Left ventricle myocardium inferior (tissue), 1 donor: Measurements from ENCODE around the gene WDR11. TPM values are rescaled to one million over a fixed set of nuclear protein-coding genes. Genes with fewer than 3 reads are reported as not detected.

Experiments used
- DNase-seq: peaks from one replicate; pipeline ENCODE4 v3.0.0-alpha.2; 2020
- H3K27ac ChIP-seq: fragments of 200-600 bp; replicated peaks from 2 replicates; pipeline ENCODE4 v1.8.0; 2021
- H3K27me3 ChIP-seq: fragments of 200-600 bp; 2 replicates; pipeline ENCODE4 v1.8.0; 2021; ENCODE audit warnings: low read depth
- H3K36me3 ChIP-seq: fragments of 200-600 bp; 2 replicates; pipeline ENCODE4 v1.8.0; 2021
- H3K4me1 ChIP-seq: fragments of 200-600 bp; 2 replicates; pipeline ENCODE4 v1.8.0; 2021
- H3K4me3 ChIP-seq: fragments of 200-600 bp; 2 replicates; pipeline ENCODE4 v1.8.0; 2021; ENCODE audit warnings: mild to moderate bottlenecking, moderate library complexity
- H3K9me3 ChIP-seq: fragments of 200-600 bp; replicated peaks from 2 replicates; pipeline ENCODE4 v1.8.0; 2021
- CTCF ChIP-seq: fragments of 200-600 bp; IDR thresholded peaks from 2 replicates; pipeline ENCODE4 v1.8.0; 2021; ENCODE audit warnings: antibody characterized with exemption, mild to moderate bottlenecking, borderline replicate concordance
- intact Hi-C: fragments of 100-400 bp; cut with micrococcal nuclease; formaldehyde crosslinking; loops from one replicate; pipeline ENCODE4 v1.11.0; 2022
- total RNA-seq: library from RNA; stranded (reverse); fragmentation: NEBNext Ultra II Directional; extraction: Animal tissue kit (Norgen Biotek cat#: 25700); gene quantifications from one replicate; pipeline ENCODE4 v1.2.1, GENCODE V29; 2021
- donor health status: DM: no; HTN: yes; CAD: no; lungs with severe emphysema.

The WDR11 gene
- total RNA-seq, 1 donor from 2014 or later: 11.2 TPM

DNA sequence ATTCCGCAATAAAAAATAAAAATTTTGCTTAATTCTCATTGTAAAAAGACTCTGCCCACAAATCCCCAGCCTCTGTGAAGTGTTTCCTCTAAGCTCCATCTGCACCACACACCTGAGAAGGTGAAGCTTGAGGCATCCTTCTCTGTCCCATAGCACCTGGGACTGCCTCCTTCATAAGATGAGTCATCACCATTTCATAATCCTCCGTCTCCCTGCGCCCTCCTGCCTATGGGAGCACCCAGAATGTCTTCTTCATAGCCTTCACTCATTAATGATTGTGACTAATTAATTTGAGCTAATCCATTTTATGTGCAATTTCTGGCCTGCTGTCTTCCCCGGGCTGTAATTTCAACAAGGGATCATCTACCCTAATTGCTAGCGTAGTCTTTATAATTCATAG is 90.3 kb downstream of the WDR11 start:
- Histone ChIP-seq H3K27ac (no peak overlapping the region), H3K36me3 (no peaks in the 10 kb centered on the region), H3K27me3 (peaks cover 40% of the 10 kb centered on the region), H3K4me1 (no peaks in the 10 kb centered on the region), H3K4me3 (no peak overlapping the region), H3K9me3 (no peaks in the 10 kb centered on the region)
- no peak for DNase-seq
- intact Hi-C loops: loop anchor here (5.0 to 10.0 kb wide), 2 partner anchors 796 to 953 kb away; no protein-coding TSS in a partner anchor
- no peak for TF ChIP-seq CTCF

- Histone ChIP-seq H3K27me3 (peaks cover 47% of the 10 kb centered on the region), H3K4me1 (no peaks in the 10 kb centered on the region), H3K9me3 (no peaks in the 10 kb centered on the region), H3K4me3 (peak overlapping the region; percentile 17), H3K27ac (no peak overlapping the region), H3K36me3 (no peaks in the 10 kb centered on the region)
- peak; percentile 86 for TF ChIP-seq CTCF
- DNase-seq: peak; percentile 70
- intact Hi-C loops: loop anchor here (5.0 to 10.0 kb wide), 2 partner anchors 794 to 952 kb away; no protein-coding TSS in a partner anchor
Measured at GRCh38 chr10:120942806-120943413, 91.7 kb downstream of the WDR11 start.

- Histone ChIP-seq H3K27me3 (peaks cover 48% of the 10 kb centered on the region), H3K4me3 (no peak overlapping the region), H3K27ac (no peak overlapping the region), H3K36me3 (no peaks in the 10 kb centered on the region), H3K4me1 (no peaks in the 10 kb centered on the region), H3K9me3 (no peaks in the 10 kb centered on the region)
- no peak for TF ChIP-seq CTCF
- intact Hi-C loops: loop anchor here (5.0 to 10.0 kb wide), 2 partner anchors 794 to 951 kb away; no protein-coding TSS in a partner anchor
- DNase-seq: no peak
Measured at GRCh38 chr10:120943542-120943941, 92.4 kb downstream of the WDR11 start.

GRCh38 chr10:120944586-120945125 is 93.5 kb downstream of the WDR11 start:
- no peak overlapping the region for H3K27ac ChIP-seq
- intact Hi-C loops: loop anchor here (5.0 to 10.0 kb wide), 2 partner anchors 793 to 950 kb away; no protein-coding TSS in a partner anchor
- no peak for TF ChIP-seq CTCF

GRCh38 chr10:120945182-120945581 is 94.0 kb downstream of the WDR11 start:
- peaks cover 13% of the 10 kb centered on the region for H3K4me1 ChIP-seq
- no peaks in the 10 kb centered on the region for H3K9me3 ChIP-seq
- H3K36me3 ChIP-seq: no peaks in the 10 kb centered on the region
- TF ChIP-seq CTCF: no peak
- no peak overlapping the region for H3K4me3 ChIP-seq
- intact Hi-C loops: loop anchor here (10.0 kb wide), 1 partner anchor 950 kb away; no protein-coding TSS in a partner anchor
- H3K27me3 ChIP-seq: peaks cover 49% of the 10 kb centered on the region
- H3K27ac ChIP-seq: no peak overlapping the region
- DNase-seq: no peak

More at GRCh38 chr10:120944586-120945125, 93.5 kb downstream of the WDR11 start:
- no peak for DNase-seq
- H3K27me3 ChIP-seq: peaks cover 49% of the 10 kb centered on the region
- peaks cover 7% of the 10 kb centered on the region for H3K4me1 ChIP-seq
- no peak overlapping the region for H3K4me3 ChIP-seq
- H3K9me3 ChIP-seq: no peaks in the 10 kb centered on the region
- no peaks in the 10 kb centered on the region for H3K36me3 ChIP-seq
